Endothelial cell of umbilical vein (primary cell): ENCODE measurements around the gene LFNG.

ENCODE experiments used
- POLR2AphosphoS5 ChIP-seq: IDR thresholded peaks from 2 replicates; pipeline ENCODE4 v1.6.1; 2012; ENCODE audit warnings: low read depth, mild to moderate bottlenecking, control low read depth, low read length, moderate library complexity; ENCODE audit not compliant: insufficient read depth
- TF ChIP-seq, protein P1 (sequence below), 2 donors: IDR thresholded peaks; 1 replicate in 1 of 2; 2 replicates in 1 of 2; pipeline ENCODE4 v1.5.1; 2011; ENCODE audit warnings: low read length in 2 of 2, mild to moderate bottlenecking in 2 of 2, moderate library complexity in 2 of 2, control low read depth in 1 of 2, inconsistent platforms in 1 of 2, low read depth in 1 of 2; ENCODE audit not compliant: insufficient read depth in 1 of 2; ENCODE audit errors: extremely low read depth in 1 of 2

- TF ChIP-seq, protein P1, sequence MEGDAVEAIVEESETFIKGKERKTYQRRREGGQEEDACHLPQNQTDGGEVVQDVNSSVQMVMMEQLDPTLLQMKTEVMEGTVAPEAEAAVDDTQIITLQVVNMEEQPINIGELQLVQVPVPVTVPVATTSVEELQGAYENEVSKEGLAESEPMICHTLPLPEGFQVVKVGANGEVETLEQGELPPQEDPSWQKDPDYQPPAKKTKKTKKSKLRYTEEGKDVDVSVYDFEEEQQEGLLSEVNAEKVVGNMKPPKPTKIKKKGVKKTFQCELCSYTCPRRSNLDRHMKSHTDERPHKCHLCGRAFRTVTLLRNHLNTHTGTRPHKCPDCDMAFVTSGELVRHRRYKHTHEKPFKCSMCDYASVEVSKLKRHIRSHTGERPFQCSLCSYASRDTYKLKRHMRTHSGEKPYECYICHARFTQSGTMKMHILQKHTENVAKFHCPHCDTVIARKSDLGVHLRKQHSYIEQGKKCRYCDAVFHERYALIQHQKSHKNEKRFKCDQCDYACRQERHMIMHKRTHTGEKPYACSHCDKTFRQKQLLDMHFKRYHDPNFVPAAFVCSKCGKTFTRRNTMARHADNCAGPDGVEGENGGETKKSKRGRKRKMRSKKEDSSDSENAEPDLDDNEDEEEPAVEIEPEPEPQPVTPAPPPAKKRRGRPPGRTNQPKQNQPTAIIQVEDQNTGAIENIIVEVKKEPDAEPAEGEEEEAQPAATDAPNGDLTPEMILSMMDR (IDR thresholded peaks at IDR 0.05; ENCODE audit: extremely low read depth in 1 of 2, insufficient read depth in 1 of 2, low read depth in 1 of 2, low read length in 2 of 2) = no peak
- TF ChIP-seq POLR2AphosphoS5 = no peak
Measured at GRCh38 chr7:2496375-2496774, 23.2 kb upstream of the LFNG start.
